ENCODE results near the gene RIBC2. TPM values are rescaled to one million over a fixed set of nuclear protein-coding genes. Genes with fewer than 3 reads are reported as not detected.
"Not testable (repeated sequence)": the region's sequence is repeated elsewhere in the genome, so short reads cannot be mapped to it uniquely, and the experiment has no call there.

Gene RIBC2
- total and polyA plus RNA-seq, 8 donors: 4.3 to 12.1 (median 8.9) TPM

DNA sequence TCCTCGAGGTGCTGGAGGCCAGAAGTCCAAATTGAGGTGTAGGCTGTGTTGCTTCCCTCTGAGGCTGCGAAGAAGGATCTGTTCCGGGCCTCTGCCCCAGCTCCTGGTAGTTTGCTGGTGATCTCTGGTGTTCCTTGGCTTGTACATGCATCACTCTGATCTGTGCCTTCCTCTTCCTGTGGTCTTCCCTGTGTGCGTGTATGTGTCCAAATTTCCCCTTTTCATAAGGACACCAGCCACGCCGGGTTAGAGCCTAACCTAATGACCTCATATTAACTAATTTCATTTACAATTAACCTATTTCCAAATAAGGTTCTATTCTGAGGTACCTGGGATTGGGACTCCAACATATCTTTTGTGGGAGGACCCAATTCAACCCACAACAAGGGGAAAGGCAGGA lies 21.5 kb downstream of the RIBC2 start:
- ATAC-seq: no peak
- peaks cover 3 to 13% of the 10 kb centered on the region in 2 donors for H3K4me1 ChIP-seq
- H3K36me3 ChIP-seq: no peaks in the 10 kb centered on the region
- no peak overlapping the region for H3K4me3 ChIP-seq
- intact Hi-C loops (cut with DNase I): loop anchor here in 1 of 2 donors (5.0 kb wide), 1 partner anchor 168 kb away; no protein-coding TSS in a partner anchor
- H3K9me3 ChIP-seq: no peaks in the 10 kb centered on the region
- TF ChIP-seq, protein P1, sequence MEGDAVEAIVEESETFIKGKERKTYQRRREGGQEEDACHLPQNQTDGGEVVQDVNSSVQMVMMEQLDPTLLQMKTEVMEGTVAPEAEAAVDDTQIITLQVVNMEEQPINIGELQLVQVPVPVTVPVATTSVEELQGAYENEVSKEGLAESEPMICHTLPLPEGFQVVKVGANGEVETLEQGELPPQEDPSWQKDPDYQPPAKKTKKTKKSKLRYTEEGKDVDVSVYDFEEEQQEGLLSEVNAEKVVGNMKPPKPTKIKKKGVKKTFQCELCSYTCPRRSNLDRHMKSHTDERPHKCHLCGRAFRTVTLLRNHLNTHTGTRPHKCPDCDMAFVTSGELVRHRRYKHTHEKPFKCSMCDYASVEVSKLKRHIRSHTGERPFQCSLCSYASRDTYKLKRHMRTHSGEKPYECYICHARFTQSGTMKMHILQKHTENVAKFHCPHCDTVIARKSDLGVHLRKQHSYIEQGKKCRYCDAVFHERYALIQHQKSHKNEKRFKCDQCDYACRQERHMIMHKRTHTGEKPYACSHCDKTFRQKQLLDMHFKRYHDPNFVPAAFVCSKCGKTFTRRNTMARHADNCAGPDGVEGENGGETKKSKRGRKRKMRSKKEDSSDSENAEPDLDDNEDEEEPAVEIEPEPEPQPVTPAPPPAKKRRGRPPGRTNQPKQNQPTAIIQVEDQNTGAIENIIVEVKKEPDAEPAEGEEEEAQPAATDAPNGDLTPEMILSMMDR (IDR thresholded peaks at IDR 0.05): no peak
- no peak for DNase-seq
- peak overlapping the region; percentile 34 to 64 for H3K27ac ChIP-seq
- H3K27me3 ChIP-seq: peaks cover 0 to under 1% of the 10 kb centered on the region in 2 donors

DNA sequence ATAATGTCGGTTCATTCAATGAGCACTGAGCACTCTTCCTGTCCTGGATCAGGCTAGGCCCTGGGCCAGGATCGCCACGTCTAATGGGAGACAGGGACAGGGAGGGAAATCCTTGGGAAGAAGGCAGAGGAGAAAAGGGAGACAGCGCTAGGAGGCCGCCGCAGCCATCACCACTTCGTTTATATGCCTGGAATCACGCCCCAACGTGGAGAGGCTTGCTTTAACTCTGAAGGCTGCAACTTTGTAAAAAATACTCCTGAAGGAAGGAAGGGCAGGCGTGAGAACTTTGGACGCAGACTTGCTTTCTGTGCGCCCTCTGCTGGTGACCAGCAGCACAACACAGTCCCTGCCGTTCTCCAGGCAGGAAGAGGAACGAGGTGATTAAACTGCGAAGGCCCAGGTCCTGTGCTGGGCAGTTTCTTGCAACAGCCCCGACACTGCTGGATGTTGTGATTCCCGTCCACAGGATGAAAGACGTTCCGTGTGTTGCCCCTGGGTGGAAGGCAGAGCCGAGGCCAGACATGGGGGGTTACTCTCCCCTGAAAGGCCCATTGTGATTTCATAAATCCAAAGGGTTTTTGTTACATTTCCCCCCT lies 22.1 kb downstream of the RIBC2 start:
- Histone ChIP-seq H3K4me3 (no peak overlapping the region), H3K27me3 (peaks cover 0 to 7% of the 10 kb centered on the region in 2 donors), H3K36me3 (no peaks in the 10 kb centered on the region), H3K9me3 (no peaks in the 10 kb centered on the region), H3K4me1 (peaks cover 3 to 13% of the 10 kb centered on the region in 2 donors), H3K27ac (peak overlapping the region; percentile 34 to 64)
- ATAC-seq: peak; percentile 94
- intact Hi-C loops (cut with DNase I): no loop called here
- DNase-seq: peak; percentile 86 to 94 (median 90)
- TF ChIP-seq, protein P1 (IDR thresholded peaks at IDR 0.05): peak; percentile 86 to 99

DNA sequence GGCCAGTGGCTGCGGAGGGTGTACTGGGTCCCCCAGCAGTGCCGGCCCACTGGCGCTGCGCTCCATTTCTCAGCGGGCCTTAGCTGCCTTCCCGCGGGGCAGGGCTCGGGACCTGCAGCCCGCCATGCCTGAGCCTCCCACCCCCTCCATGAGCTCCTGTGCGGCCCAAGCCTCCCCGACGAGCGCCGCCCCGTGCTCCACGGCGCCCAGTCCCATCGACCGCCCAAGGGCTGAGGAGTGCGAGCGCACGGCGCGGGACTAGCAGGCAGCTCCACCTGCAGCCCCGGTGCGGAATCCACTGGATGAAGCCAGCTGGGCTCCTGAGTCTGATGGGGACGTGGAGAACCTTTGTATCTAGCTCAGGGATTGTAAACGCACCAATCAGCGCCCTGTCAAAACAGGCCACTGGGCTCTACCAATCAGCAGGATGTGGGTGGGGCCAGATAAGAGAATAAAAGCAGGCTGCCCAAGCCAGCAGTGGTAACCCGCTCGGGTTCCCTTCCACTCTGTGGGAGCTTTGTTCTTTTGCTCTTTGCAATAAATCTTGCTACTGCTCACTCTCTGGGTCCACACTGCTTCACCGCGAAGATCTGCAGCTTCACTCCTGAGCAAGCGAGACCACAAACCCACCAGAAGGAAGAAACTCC lies 23.5 kb downstream of the RIBC2 start:
- DNase-seq; H3K27ac ChIP-seq; H3K36me3 ChIP-seq; ATAC-seq; H3K4me3 ChIP-seq; intact Hi-C loops (cut with DNase I); H3K9me3 ChIP-seq: not testable (repeated sequence)
- H3K4me1 ChIP-seq: peaks cover 3 to 13% of the 10 kb centered on the region in 2 donors
- peaks cover 0 to 15% of the 10 kb centered on the region in 2 donors for H3K27me3 ChIP-seq

DNA sequence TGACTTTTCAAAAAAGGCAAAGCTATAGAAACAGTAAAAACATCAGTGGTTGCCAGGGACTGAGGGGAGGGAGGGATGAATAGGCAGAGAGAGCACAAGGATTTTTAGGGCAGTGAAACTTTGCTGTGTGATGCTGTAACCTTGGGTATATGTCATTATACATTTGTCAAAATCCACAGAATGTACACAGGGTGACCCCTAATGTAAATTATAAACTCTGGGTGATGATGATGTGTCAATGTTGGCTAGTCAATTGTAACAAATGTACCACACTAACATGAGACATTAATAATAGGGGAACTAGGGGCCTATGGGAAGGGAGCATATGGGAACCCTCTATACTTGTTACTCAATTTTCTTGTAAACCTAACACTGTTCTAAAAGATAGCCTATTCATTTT lies 24.8 kb downstream of the RIBC2 start:
- H3K9me3 ChIP-seq: no peaks in the 10 kb centered on the region
- H3K27ac ChIP-seq: no peak overlapping the region
- H3K27me3 ChIP-seq: peaks cover 0 to 15% of the 10 kb centered on the region in 2 donors
- ATAC-seq (no peak), DNase-seq (peak in 2 of 4 donors; percentile 87 to 90)
- H3K4me1 ChIP-seq: peaks cover 3 to 13% of the 10 kb centered on the region in 2 donors
- intact Hi-C loops (cut with DNase I): no loop called here
- no peak overlapping the region for H3K4me3 ChIP-seq
- TF ChIP-seq, protein P1 (IDR thresholded peaks at IDR 0.05): no peak
- no peaks in the 10 kb centered on the region for H3K36me3 ChIP-seq

DNA sequence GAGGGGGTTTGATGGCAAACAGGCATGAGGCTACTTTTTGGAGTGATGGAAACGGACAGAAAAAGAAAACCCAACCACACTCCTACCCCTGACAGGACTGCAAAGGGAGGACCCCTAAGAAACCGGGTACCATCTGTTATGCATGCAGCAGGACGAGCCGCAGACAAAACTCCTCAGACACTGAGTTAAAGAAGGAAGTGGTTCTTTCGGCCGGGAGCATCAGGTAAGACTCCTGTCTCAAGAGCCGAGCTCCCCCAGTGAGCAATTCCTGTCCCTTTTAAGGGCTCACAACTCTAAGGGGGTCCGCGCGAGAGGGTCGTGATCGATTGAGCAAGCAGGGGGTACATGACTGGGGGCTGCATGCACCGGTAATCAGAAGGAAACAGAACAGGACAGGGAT lies 27.2 kb downstream of the RIBC2 start:
- H3K27ac ChIP-seq, ATAC-seq, H3K4me1 ChIP-seq, H3K36me3 ChIP-seq, H3K9me3 ChIP-seq, DNase-seq, H3K4me3 ChIP-seq: not testable (repeated sequence)
- intact Hi-C loops (cut with DNase I): loop anchor here in 1 of 2 donors (5.0 kb wide), 1 partner anchor 112 kb away; no protein-coding TSS in a partner anchor
- H3K27me3 ChIP-seq: peaks cover 0 to 15% of the 10 kb centered on the region in 2 donors

DNA sequence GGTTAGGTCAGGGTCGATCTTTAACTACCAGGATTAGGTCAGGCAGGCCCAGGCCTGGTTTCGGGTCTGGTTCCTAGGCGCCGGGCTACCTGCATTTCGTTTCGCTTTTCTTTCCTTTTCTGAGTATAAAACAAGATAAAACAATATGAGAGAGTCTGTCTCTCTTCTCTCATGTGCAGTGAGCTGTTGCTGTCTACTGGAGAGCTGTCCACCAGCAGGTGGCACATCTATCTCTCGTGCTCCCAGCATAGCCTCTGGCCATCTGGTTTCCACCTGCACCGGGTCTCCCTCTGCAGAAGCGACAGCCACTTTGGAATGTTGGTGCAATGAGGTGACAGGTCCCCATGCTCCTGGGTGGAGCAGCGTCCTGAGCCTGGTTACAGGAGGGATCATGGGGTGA lies 27.6 kb downstream of the RIBC2 start:
- Histone ChIP-seq H3K27ac (no peak overlapping the region), H3K4me3 (no peak overlapping the region), H3K9me3 (no peaks in the 10 kb centered on the region), H3K36me3 (no peaks in the 10 kb centered on the region), H3K27me3 (peaks cover 0 to 15% of the 10 kb centered on the region in 2 donors), H3K4me1 (peaks cover 0 to under 1% of the 10 kb centered on the region in 2 donors)
- intact Hi-C loops (cut with DNase I): loop anchor here in 1 of 2 donors (5.0 kb wide), 1 partner anchor 111 kb away; no protein-coding TSS in a partner anchor
- TF ChIP-seq, protein P1 (IDR thresholded peaks at IDR 0.05): peak; percentile 40 to 43
- DNase-seq (peak in 2 of 4 donors; percentile 30 to 75), ATAC-seq (peak; percentile 93)
